HUES64 (cell line): ENCODE results near the gene ERG28. TPM values are rescaled to one million over a fixed set of nuclear protein-coding genes. Genes with fewer than 3 reads are reported as not detected.

Experiments
- H3K27ac ChIP-seq: 2 replicates; pipeline ENCODE4 v1.7.0; 2013; ENCODE audit warnings: low read depth, low read length, inconsistent platforms
- H3K27me3 ChIP-seq: 2 replicates; pipeline ENCODE4 v1.6.1; 2013; ENCODE audit warnings: mild to moderate bottlenecking, low read length; ENCODE audit not compliant: insufficient read depth
- H3K36me3 ChIP-seq: 2 replicates; pipeline ENCODE4 v1.6.1; 2013; ENCODE audit warnings: mild to moderate bottlenecking, low read length; ENCODE audit not compliant: insufficient read depth
- H3K4me1 ChIP-seq: 2 replicates; pipeline ENCODE4 v1.6.1; 2013; ENCODE audit warnings: mild to moderate bottlenecking, low read length, moderate library complexity; ENCODE audit not compliant: insufficient read depth
- H3K4me3 ChIP-seq: 2 replicates; pipeline ENCODE4 v1.5.1; 2013; ENCODE audit warnings: mild to moderate bottlenecking, low read length, moderate library complexity
- H3K9ac ChIP-seq: 2 replicates; pipeline ENCODE4 v1.6.1; 2013; ENCODE audit warnings: mild to moderate bottlenecking, low read depth, low read length
- H3K9me3 ChIP-seq: 2 replicates; pipeline ENCODE4 v1.6.1; 2013; ENCODE audit warnings: low read depth, low read length; ENCODE audit not compliant: insufficient read depth
- WGBS: fragments of 150-250, 120-280 bp; methylation state at CpG from one replicate; pipeline ENCODE4 v1.1.7; 2013; ENCODE audit warnings: missing lambda C conversion rate; 5-methylcytosine and 5-hydroxymethylcytosine counted together
- polyA plus RNA-seq, 2 experiments: library from polyadenylated mRNA; stranded (reverse); fragments of 50-300 nt; gene quantifications; one replicate each; pipeline ENCODE4 v1.2.3, GENCODE V29; 2013

The ERG28 gene
- polyA plus RNA-seq (2013, experiment 1 of 2): 39.1 TPM
- polyA plus RNA-seq (2013, experiment 2 of 2): 40.8 TPM

GRCh38 chr14:75660630-75661498, at the start of gene ERG28, which contains the start of gene TTLL5:
Gene ERG28 (minus strand): TSS chr14:75660876. CDS start chr14:75657502, 3,374 bp downstream.
Gene TTLL5 (plus strand): TSS chr14:75661246. CDS start chr14:75663150, 1,904 bp downstream.
- under 1% methylated on average over 60 of the region's 60 CpGs for whole genome bisulfite sequencing
- no peaks in the 10 kb centered on the region for H3K9me3 ChIP-seq
- peaks cover 4% of the 10 kb centered on the region; the same call in 1 of the 2 replicates for H3K4me1 ChIP-seq
- peak within 1 kb of the TSS; percentile 84; the same call in 1 of the 2 replicates for H3K27ac ChIP-seq
- H3K36me3 ChIP-seq: peaks cover 51% of the 10 kb centered on the region
- peak within 1 kb of the TSS; percentile 91 for H3K4me3 ChIP-seq
- H3K9ac ChIP-seq: peak within 1 kb of the TSS; percentile 75
- H3K27me3 ChIP-seq: no peaks in the 10 kb centered on the region

- H3K27me3 ChIP-seq: no peaks in the 10 kb centered on the region
- H3K9me3 ChIP-seq: no peaks in the 10 kb centered on the region
- peaks cover 22% of the 10 kb centered on the region for H3K36me3 ChIP-seq
- peaks cover 19% of the 10 kb centered on the region; the same call in 1 of the 2 replicates for H3K4me1 ChIP-seq
- H3K9ac ChIP-seq: no peak overlapping the region
- no peak overlapping the region for H3K27ac ChIP-seq
- WGBS: 60% methylated on average over 10 of the region's 10 CpGs
- H3K4me3 ChIP-seq: no peak overlapping the region
Observed at GRCh38 chr14:75709207-75709812, 48.6 kb upstream of the ERG28 start.

GRCh38 chr14:75705014-75705413, 44.3 kb upstream of the ERG28 start:
- Histone ChIP-seq H3K27me3 (no peaks in the 10 kb centered on the region), H3K4me1 (peaks cover 2% of the 10 kb centered on the region; the same call in 1 of the 2 replicates), H3K27ac (no peak overlapping the region), H3K9ac (no peak overlapping the region), H3K4me3 (no peak overlapping the region), H3K36me3 (peaks cover 45% of the 10 kb centered on the region), H3K9me3 (no peaks in the 10 kb centered on the region)
- 97% methylated on average over 3 of the region's 3 CpGs for WGBS

GRCh38 chr14:75703467-75703866, 42.8 kb upstream of the ERG28 start:
- H3K27ac ChIP-seq: no peak overlapping the region
- no peaks in the 10 kb centered on the region for H3K27me3 ChIP-seq
- WGBS: no CpG with 5 or more reads among the region's 1 CpG
- H3K4me3 ChIP-seq: no peak overlapping the region
- peaks cover 60% of the 10 kb centered on the region for H3K36me3 ChIP-seq
- no peaks in the 10 kb centered on the region for H3K9me3 ChIP-seq
- no peak overlapping the region for H3K9ac ChIP-seq
- peaks cover 2% of the 10 kb centered on the region; the same call in 1 of the 2 replicates for H3K4me1 ChIP-seq

GRCh38 chr14:75702616-75703261, 42.1 kb upstream of the ERG28 start:
- 70% methylated on average over 3 of the region's 3 CpGs for WGBS
- Histone ChIP-seq H3K9ac (no peak overlapping the region), H3K36me3 (peaks cover 57% of the 10 kb centered on the region), H3K4me3 (no peak overlapping the region), H3K4me1 (peaks cover 2% of the 10 kb centered on the region; the same call in 1 of the 2 replicates), H3K9me3 (no peaks in the 10 kb centered on the region), H3K27ac (no peak overlapping the region), H3K27me3 (no peaks in the 10 kb centered on the region)

- 92% methylated on average over 2 of the region's 2 CpGs for WGBS
Observed at GRCh38 chr14:75702122-75702521, 41.4 kb upstream of the ERG28 start.

GRCh38 chr14:75700295-75700694, 39.6 kb upstream of the ERG28 start:
- H3K4me1 ChIP-seq: peaks cover 2% of the 10 kb centered on the region; the same call in 1 of the 2 replicates
- H3K27me3 ChIP-seq: no peaks in the 10 kb centered on the region
- WGBS: 96% methylated on average over 6 of the region's 6 CpGs
- H3K27ac ChIP-seq: no peak overlapping the region
- no peaks in the 10 kb centered on the region for H3K9me3 ChIP-seq
- no peak overlapping the region for H3K9ac ChIP-seq
- no peak overlapping the region for H3K4me3 ChIP-seq
- peaks cover 60% of the 10 kb centered on the region for H3K36me3 ChIP-seq

More at GRCh38 chr14:75702122-75702521, 41.4 kb upstream of the ERG28 start:
- peaks cover 2% of the 10 kb centered on the region; the same call in 1 of the 2 replicates for H3K4me1 ChIP-seq
- peaks cover 57% of the 10 kb centered on the region for H3K36me3 ChIP-seq
- H3K27me3 ChIP-seq: no peaks in the 10 kb centered on the region
- no peaks in the 10 kb centered on the region for H3K9me3 ChIP-seq
- no peak overlapping the region for H3K9ac ChIP-seq
- H3K27ac ChIP-seq: no peak overlapping the region
- no peak overlapping the region for H3K4me3 ChIP-seq

GRCh38 chr14:75699331-75699730, 38.7 kb upstream of the ERG28 start:
- Histone ChIP-seq H3K4me3 (no peak overlapping the region), H3K9me3 (0 out of 2 replicates have a peak, but pooled peaks cover 2% of the 10 kb centered on the region), H3K9ac (no peak overlapping the region), H3K27ac (no peak overlapping the region), H3K36me3 (peaks cover 61% of the 10 kb centered on the region), H3K4me1 (peaks cover 2% of the 10 kb centered on the region; the same call in 1 of the 2 replicates), H3K27me3 (no peaks in the 10 kb centered on the region)
- 96% methylated on average over 3 of the region's 3 CpGs for WGBS

- Histone ChIP-seq H3K9ac (no peak overlapping the region), H3K36me3 (peaks cover 71% of the 10 kb centered on the region), H3K9me3 (peaks cover 7% of the 10 kb centered on the region; the same call in 1 of the 2 replicates), H3K27me3 (no peaks in the 10 kb centered on the region), H3K4me1 (peaks cover 2% of the 10 kb centered on the region; the same call in 1 of the 2 replicates), H3K27ac (no peak overlapping the region), H3K4me3 (no peak overlapping the region)
- WGBS: 95% methylated on average over 2 of the region's 2 CpGs
Observed at GRCh38 chr14:75697918-75698317, 37.2 kb upstream of the ERG28 start.

- Histone ChIP-seq H3K4me3 (no peak overlapping the region), H3K27ac (no peak overlapping the region), H3K9ac (no peak overlapping the region), H3K9me3 (peaks cover 7% of the 10 kb centered on the region; the same call in 1 of the 2 replicates), H3K27me3 (no peaks in the 10 kb centered on the region), H3K36me3 (peaks cover 74% of the 10 kb centered on the region), H3K4me1 (no peaks in the 10 kb centered on the region; the same call in 1 of the 2 replicates)
- 88% methylated on average over 1 of the region's 1 CpG for WGBS
Observed at GRCh38 chr14:75697386-75697785, 36.7 kb upstream of the ERG28 start.
